Fibroblast of lung (primary cell): ENCODE results near the gene GPSM1. TPM values are rescaled to one million over a fixed set of nuclear protein-coding genes. Genes with fewer than 3 reads are reported as not detected.

Experiments
- DNase-seq, 2 donors: peaks; one replicate each; pipeline versions ENCODE4 v3.0.0 to v3.0.0-alpha.2; 2010; ENCODE audit warnings: low read depth in 2 of 2
- H2AFZ ChIP-seq: 2 replicates; pipeline ENCODE4 v1.5.1; 2012; ENCODE audit warnings: low read length, control low read depth, inconsistent platforms
- H3K27ac ChIP-seq: 2 replicates; pipeline ENCODE4 v1.5.1; 2011; ENCODE audit warnings: low read length, control low read depth; ENCODE audit not compliant: insufficient read depth
- H3K27me3 ChIP-seq: 2 replicates; pipeline ENCODE4 v1.5.1; 2011; ENCODE audit warnings: mild to moderate bottlenecking, low read length; ENCODE audit not compliant: control insufficient read depth, insufficient read depth
- H3K36me3 ChIP-seq: 2 replicates; pipeline ENCODE4 v1.5.1; 2011; ENCODE audit warnings: low read length; ENCODE audit not compliant: control insufficient read depth, insufficient read depth
- H3K4me1 ChIP-seq: 2 replicates; pipeline ENCODE4 v1.5.1; 2011; ENCODE audit warnings: low read length; ENCODE audit not compliant: control insufficient read depth, insufficient read depth; ENCODE audit errors: extremely low read depth
- H3K4me2 ChIP-seq: 2 replicates; pipeline ENCODE4 v1.5.1; 2011; ENCODE audit warnings: low read length, control low read depth; ENCODE audit not compliant: insufficient read depth; ENCODE audit errors: extremely low read depth
- H3K4me3 ChIP-seq, 4 experiments: fragments of 200-600 bp in 1 of 4; sonication (generic) in 1 of 4; replicated peaks in 1 of 4; 2 replicates each; pipeline ENCODE4 v1.5.1; 2011 to 2016; ENCODE audit warnings: low read length in 4 of 4, low read depth in 3 of 4, mild to moderate bottlenecking in 3 of 4, control low read depth in 2 of 4, inconsistent platforms in 1 of 4, mixed read lengths in 1 of 4; ENCODE audit not compliant: insufficient read depth in 1 of 4; ENCODE audit errors: control extremely low read depth in 1 of 4
- H3K79me2 ChIP-seq: 2 replicates; pipeline ENCODE4 v1.5.1; 2012; ENCODE audit warnings: mild to moderate bottlenecking, low read length, inconsistent platforms; ENCODE audit not compliant: control insufficient read depth, insufficient read depth
- H3K9ac ChIP-seq: 2 replicates; pipeline ENCODE4 v1.5.1; 2011; ENCODE audit warnings: mild to moderate bottlenecking, low read length, control low read depth; ENCODE audit not compliant: insufficient read depth
- H3K9me3 ChIP-seq: 2 replicates; pipeline ENCODE4 v1.5.1; 2012; ENCODE audit warnings: low read depth, low read length; ENCODE audit not compliant: control insufficient read depth, insufficient read depth
- H4K20me1 ChIP-seq: 2 replicates; pipeline ENCODE4 v1.5.1; 2011; ENCODE audit warnings: low read length; ENCODE audit not compliant: control insufficient read depth, insufficient read depth; ENCODE audit errors: extremely low read depth
- CTCF ChIP-seq, 2 donors: IDR thresholded peaks in 1 of 2; conservative IDR thresholded peaks in 1 of 2; 1 replicate in 1 of 2; 2 replicates in 1 of 2; pipeline ENCODE4 v1.5.1; 2011 to 2012; ENCODE audit warnings: low read length in 2 of 2, control low read depth in 1 of 2, inconsistent platforms in 1 of 2, low read depth in 1 of 2, mild to moderate bottlenecking in 1 of 2
- EZH2 ChIP-seq: IDR thresholded peaks from 2 replicates; pipeline ENCODE4 v1.5.1; 2012; ENCODE audit warnings: low read length, control low read depth, mild to moderate bottlenecking; ENCODE audit errors: missing control alignments
- polyA plus RNA-seq, 2 donors: library from polyadenylated mRNA; depleted of rRNA in 1 of 2; stranded (reverse) in 1 of 2; unstranded in 1 of 2; fragments of >200 nt; gene quantifications; 2 replicates each; pipeline ENCODE4 v1.2.1, GENCODE V29; 2011 to 2012; ENCODE audit warnings: missing spikeins in 1 of 2
- total RNA-seq: library from RNA; depleted of rRNA; stranded (reverse); fragments of >200 nt; gene quantifications from 2 replicates; pipeline ENCODE4 v1.2.1, GENCODE V29; 2014

GPSM1 gene
- total and polyA plus RNA-seq, 2 donors (not counting 1 experiment from before 2014, with no cell fraction given): 15.8 to 60.3 TPM

GRCh38 chr9:136324501-136325300 is 2.6 kb upstream of the GPSM1 start:
- no peaks in the 10 kb centered on the region for H3K9me3 ChIP-seq
- TF ChIP-seq EZH2: no peak
- no peak for TF ChIP-seq CTCF (conservative IDR thresholded peaks at IDR 0.05 in 1 of 2, IDR thresholded peaks at IDR 0.05 in 1 of 2; ENCODE audit: low read depth in 1 of 2, low read length in 2 of 2)
- DNase-seq: no peak
- no peaks in the 10 kb centered on the region for H4K20me1 ChIP-seq
- no peaks in the 10 kb centered on the region for H3K36me3 ChIP-seq
- no peak overlapping the region for H3K27ac ChIP-seq
- peaks cover 3% of the 10 kb centered on the region for H3K27me3 ChIP-seq
- H3K9ac ChIP-seq: no peak overlapping the region
- no peak overlapping the region for H2AFZ ChIP-seq
- no peak overlapping the region for H3K4me2 ChIP-seq
- H3K4me3 ChIP-seq: no peak overlapping the region
- H3K79me2 ChIP-seq: peaks cover 19% of the 10 kb centered on the region
- peaks cover 23% of the 10 kb centered on the region for H3K4me1 ChIP-seq

GRCh38 chr9:136325358-136325757 is 2.0 kb upstream of the GPSM1 start:
- Histone ChIP-seq H3K4me1 (peaks cover 26% of the 10 kb centered on the region), H3K27me3 (peaks cover 3% of the 10 kb centered on the region), H3K4me2 (no peak overlapping the region), H3K79me2 (peaks cover 26% of the 10 kb centered on the region), H3K36me3 (peaks cover 2% of the 10 kb centered on the region), H3K4me3 (no peak overlapping the region), H3K9me3 (no peaks in the 10 kb centered on the region), H3K9ac (no peak overlapping the region), H4K20me1 (no peaks in the 10 kb centered on the region), H2AFZ (no peak overlapping the region), H3K27ac (peak overlapping the region; percentile 80)
- TF ChIP-seq CTCF (conservative IDR thresholded peaks at IDR 0.05 in 1 of 2, IDR thresholded peaks at IDR 0.05 in 1 of 2; ENCODE audit: low read depth in 1 of 2, low read length in 2 of 2) (no peak), EZH2 (no peak)
- DNase-seq: no peak

- peaks cover 2% of the 10 kb centered on the region for H3K36me3 ChIP-seq
- H3K27me3 ChIP-seq: peaks cover 3% of the 10 kb centered on the region
- H3K4me1 ChIP-seq: peaks cover 27% of the 10 kb centered on the region
- peak overlapping the region; percentile 80 for H3K27ac ChIP-seq
- no peak overlapping the region for H2AFZ ChIP-seq
- no peaks in the 10 kb centered on the region for H3K9me3 ChIP-seq
- no peaks in the 10 kb centered on the region for H4K20me1 ChIP-seq
- peak; percentile 82 to 98 for DNase-seq
- peak overlapping the region; percentile 44 for H3K4me2 ChIP-seq
- H3K79me2 ChIP-seq: peaks cover 34% of the 10 kb centered on the region
- peak overlapping the region in 1 of 4 experiments; percentile 38 for H3K4me3 ChIP-seq
- H3K9ac ChIP-seq: peak overlapping the region; percentile 61
- no peak for TF ChIP-seq EZH2
- no peak for TF ChIP-seq CTCF (conservative IDR thresholded peaks at IDR 0.05 in 1 of 2, IDR thresholded peaks at IDR 0.05 in 1 of 2; ENCODE audit: low read depth in 1 of 2, low read length in 2 of 2)
These were observed 1.1 kb upstream of the GPSM1 start for GRCh38 chr9:136326061-136326760.
